NCI-H146 (cell line): ENCODE data around the gene CNNM1.

Experiments
- DNase-seq: peaks from one replicate; lab custom pipeline; 2025; lab: John Stamatoyannopoulos, UW

CNNM1 gene

GRCh38 chr10:99374526-99374925 lies 45.4 kb downstream of the CNNM1 start:
- DNase-seq = no peak

GRCh38 chr10:99374972-99375371 lies 45.8 kb downstream of the CNNM1 start:
- DNase-seq = no peak

- no peak for DNase-seq
These were observed 46.3 kb downstream of the CNNM1 start for GRCh38 chr10:99375426-99375825.

DNA sequence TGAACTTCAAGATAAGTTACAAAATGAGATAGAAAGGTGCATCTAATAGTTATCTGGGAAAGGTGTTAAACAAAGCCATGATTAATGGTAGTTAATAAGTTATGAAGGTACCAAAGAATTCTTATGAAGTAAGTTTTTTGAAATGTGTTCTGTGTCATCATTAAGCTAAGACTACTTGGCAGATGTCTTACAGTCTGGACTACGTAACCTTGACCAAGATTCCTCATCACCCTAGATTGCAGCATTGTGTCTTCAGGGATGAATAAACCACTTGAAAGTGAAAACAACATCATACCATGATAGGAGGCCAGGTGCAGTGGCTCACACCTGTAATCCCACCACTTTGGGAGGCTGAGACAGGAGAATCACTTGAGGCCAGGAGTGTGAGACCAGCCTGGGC lies 53.0 kb downstream of the CNNM1 start:
- no peak for DNase-seq

GRCh38 chr10:99387071-99387470 lies 57.9 kb downstream of the CNNM1 start:
- DNase-seq = no peak

DNA sequence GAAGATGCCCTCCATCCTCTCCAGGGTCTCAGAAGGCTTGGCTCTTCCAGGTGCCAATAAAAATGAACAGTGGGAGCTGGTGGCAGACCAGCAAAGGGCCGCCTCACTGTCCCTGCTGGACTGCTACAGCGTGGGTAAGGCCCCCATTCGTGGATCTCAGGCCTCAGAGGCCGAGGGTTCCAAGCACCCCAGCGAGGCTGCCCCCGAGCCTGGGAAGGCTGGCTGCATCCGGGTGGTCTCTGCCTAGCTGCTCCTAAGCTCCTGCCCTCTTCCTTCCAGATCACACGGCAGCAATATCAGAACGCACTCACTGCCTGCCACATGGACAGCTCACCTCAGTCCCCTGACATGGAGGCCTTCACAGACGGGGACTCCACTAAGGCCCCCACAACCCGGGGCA lies 58.4 kb downstream of the CNNM1 start:
- no peak for DNase-seq

- DNase-seq = no peak
These were observed 60.7 kb downstream of the CNNM1 start for GRCh38 chr10:99389729-99390480.

DNA sequence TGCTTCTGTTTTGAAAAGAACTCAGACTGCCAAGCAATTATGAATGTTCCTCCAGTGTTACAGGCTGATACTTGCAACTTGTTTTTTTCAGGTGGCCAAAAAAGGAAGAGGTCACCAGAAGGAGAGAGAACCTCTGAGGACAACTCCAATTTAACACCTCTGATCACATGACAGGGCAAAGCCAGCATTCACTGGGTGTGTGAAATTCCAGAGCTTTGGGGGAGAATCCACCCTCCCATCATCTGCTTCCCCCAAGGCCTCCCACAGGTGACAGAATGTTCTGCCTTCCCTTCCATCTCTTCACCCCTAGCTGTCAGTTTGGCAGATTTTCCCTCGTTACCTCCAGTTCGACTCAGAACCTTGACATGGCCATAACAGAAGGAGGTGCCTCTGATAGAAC lies 62.2 kb downstream of the CNNM1 start:
- DNase-seq = no peak

- DNase-seq = no peak
These were observed 63.9 kb downstream of the CNNM1 start for GRCh38 chr10:99393036-99393435.

GRCh38 chr10:99393683-99394082 lies 64.5 kb downstream of the CNNM1 start:
- DNase-seq = no peak

GRCh38 chr10:99394256-99394655 lies 65.1 kb downstream of the CNNM1 start:
- no peak for DNase-seq

GRCh38 chr10:99394761-99395386 lies 65.7 kb downstream of the CNNM1 start:
- no peak for DNase-seq

GRCh38 chr10:99395750-99396445 lies 66.7 kb downstream of the CNNM1 start:
- DNase-seq = no peak

DNA sequence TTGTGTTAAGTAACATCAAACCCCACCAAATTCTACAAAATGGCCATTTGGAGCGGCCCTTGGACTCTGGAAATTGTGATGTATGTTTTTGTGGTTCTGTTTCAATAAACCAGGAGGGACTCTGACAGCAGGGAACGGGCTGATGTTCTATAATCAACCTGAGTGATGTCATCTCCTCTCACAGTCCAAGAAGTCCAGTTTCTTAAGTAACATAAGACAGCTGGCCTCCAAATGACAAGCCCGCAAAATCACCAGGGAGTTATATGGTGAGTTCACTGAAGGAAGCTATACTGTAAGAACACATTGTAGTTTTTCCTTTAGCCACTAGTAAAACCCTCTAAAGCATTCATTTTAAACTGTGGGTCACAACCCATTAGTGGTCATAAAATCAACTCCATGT lies 67.3 kb downstream of the CNNM1 start:
- DNase-seq = no peak

DNA sequence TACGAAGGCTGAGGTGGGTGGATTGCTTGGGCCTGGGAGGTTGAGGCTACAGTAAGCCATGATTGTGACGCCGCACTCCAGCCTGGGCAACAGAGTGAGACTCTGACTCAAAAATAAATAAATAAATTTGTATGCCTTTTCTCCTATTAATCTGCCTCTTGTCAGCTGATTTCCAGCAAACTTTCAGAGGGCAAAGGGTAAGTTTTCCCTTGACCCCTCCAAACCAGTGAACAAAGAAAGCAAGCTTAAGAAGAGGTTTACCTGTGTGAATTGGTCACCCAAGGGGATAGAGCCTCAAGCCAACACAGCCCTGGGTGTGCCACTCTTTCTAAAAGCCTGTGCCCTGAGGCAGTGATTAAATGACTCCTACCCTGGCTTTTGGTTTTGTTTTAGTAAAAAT lies 70.5 kb downstream of the CNNM1 start:
- DNase-seq = no peak

GRCh38 chr10:99403674-99404073 lies 74.5 kb downstream of the CNNM1 start:
- DNase-seq = no peak

- no peak for DNase-seq
These were observed 77.0 kb downstream of the CNNM1 start for GRCh38 chr10:99406149-99406548.

DNA sequence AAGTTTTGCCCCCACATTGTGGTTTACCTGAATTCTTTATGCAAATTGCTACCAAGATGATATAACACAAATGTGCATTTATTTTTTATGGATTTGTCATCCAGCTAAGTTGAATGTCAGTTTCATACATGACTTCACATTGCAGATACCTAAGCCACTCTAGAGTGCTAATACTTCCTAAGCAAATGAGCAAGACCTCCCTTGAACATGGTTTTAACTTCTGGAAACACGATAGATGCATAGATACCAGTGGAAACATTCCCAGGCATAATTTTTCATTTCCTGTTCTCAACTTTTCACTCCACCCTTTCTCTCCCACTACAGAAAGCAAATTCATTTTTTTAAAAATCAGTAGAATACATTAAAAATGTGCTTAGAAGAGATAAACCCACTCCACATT lies 81.0 kb downstream of the CNNM1 start:
- no peak for DNase-seq

DNA sequence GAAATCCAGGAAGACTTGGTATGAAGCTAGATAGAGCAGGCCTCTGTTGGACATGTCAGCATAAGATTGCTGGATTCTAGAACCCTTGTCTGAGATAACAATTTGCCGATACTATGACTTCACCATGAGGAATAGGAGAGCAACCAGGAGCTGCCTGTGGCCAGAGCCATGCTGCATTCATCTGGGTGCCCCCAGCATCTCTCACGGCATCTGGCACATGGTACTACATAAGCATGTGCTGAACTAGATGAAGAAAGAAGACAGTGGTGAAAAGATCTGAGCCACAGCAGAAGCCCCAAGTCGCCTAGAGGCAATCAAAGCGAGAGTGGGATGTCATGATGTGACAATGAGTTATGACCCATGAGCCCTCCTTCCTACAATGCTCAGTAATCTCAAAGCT lies 81.7 kb downstream of the CNNM1 start:
- DNase-seq = no peak

DNA sequence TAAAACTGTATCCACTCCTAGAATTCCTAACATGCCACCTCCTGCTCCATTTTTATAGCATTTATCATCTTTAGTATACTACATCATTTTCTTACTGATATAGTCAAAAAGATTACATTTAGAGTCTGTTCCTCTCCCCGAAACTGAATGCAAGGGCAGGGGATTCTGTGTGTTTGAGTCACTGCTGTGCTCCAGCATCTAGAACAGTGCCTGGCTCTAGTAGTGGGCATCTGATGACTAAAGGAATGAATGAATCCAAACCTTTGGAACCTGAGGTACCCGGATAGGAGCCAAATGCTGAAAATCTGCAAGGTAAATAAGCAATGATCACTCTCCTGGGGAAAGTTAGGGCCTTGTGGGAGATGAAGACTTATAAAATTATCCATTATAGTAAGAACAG lies 82.4 kb downstream of the CNNM1 start:
- DNase-seq = no peak

GRCh38 chr10:99412099-99412498 lies 82.9 kb downstream of the CNNM1 start:
- DNase-seq = no peak

GRCh38 chr10:99418910-99419624 lies 89.9 kb downstream of the CNNM1 start:
- no peak for DNase-seq

DNA sequence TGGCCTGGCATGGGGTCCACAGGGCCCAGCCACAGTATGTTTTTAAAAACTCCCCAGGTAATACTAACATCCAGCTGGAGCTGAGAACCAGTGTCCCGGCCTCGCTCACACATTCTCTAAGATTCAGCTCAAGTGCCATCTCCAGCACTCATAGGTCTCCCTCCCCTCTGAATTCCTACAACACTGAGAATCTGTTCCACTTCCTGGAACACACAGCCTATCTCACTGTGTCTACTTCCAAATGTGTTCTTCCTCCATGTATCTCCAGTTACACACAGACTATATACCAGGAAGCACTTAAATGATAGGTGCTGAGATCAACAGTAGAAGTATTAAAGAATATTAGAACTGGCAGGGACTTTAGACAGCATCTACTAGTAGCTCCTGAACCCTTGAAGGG lies 90.5 kb downstream of the CNNM1 start:
- no peak for DNase-seq
